ENCODE data around the gene SOWAHC. TPM values are rescaled to one million over a fixed set of nuclear protein-coding genes. Genes with fewer than 3 reads are reported as not detected.
"Not testable (repeated sequence)": the region's sequence is repeated elsewhere in the genome, so short reads cannot be mapped to it uniquely, and the experiment has no call there.

The SOWAHC gene
- total and polyA plus RNA-seq, 8 donors: 1.2 to 5.3 (median 3.1) TPM

GRCh38 chr2:109636317-109636716 lies 22.2 kb downstream of the SOWAHC start:
- no peak overlapping the region for H3K27ac ChIP-seq
- H3K4me1 ChIP-seq: no peaks in the 10 kb centered on the region
- intact Hi-C loops (cut with DNase I): no loop called here
- no peak for FAIRE-seq
- no peak overlapping the region for H3K4me3 ChIP-seq
- no peaks in the 10 kb centered on the region for H3K36me3 ChIP-seq
- TF ChIP-seq CTCF (IDR thresholded peaks at IDR 0.05): no peak
- DNase-seq: no peak
- WGBS, 2 donors: 84 to 96% methylated on average over 1 of the region's 1 CpG
- ATAC-seq: peak in 2 of 4 donors; percentile 49 to 70
- H3K27me3 ChIP-seq: no peaks in the 10 kb centered on the region
- H3K9me3 ChIP-seq: no peaks in the 10 kb centered on the region

DNA sequence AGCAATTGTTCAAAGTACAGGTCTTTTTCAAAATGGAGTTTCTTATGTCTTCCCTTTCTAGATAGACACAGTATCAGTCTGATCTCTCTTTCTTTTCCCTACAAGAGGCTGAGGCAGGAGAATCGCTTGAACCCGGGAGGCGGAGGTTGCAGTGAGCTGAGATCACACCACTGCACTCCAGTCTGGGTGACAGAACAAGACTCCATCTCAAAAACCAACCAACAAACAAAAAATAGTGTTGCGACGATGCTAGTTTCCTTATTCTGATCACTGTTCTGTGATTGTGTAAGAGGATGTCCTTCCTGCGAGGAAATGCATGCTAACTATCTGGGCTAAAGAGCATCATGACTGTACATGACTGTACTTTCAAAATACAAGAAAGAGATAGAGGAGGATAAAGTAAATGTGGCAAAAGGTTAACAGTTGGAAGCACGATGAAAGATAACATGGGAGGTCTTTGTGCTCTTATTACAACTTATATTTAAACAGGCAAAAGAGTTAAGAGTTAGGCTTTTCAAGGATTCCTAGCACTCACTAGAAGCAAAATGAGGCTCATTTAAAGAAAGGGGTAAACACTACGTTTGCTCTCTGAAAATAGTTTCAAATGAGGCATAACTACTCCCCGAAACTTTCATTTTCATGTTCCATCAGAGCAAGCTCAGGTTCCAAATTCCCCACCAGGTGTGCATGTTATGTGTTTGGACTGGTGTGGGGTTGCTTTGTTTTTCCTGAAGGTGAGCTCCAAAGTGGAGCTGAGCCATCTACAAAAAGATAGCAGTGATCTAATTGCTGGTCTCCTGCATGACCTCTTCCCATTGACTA lies 23.8 kb downstream of the SOWAHC start:
- Histone ChIP-seq H3K4me3 (no peak overlapping the region), H3K36me3 (no peaks in the 10 kb centered on the region), H3K27ac (no peak overlapping the region), H3K27me3 (no peaks in the 10 kb centered on the region), H3K4me1 (peaks cover 0 to under 1% (median 0%) of the 10 kb centered on the region in 3 donors), H3K9me3 (no peaks in the 10 kb centered on the region)
- intact Hi-C loops (cut with DNase I): no loop called here
- peak in 2 of 4 donors; percentile 58 to 78 for ATAC-seq
- FAIRE-seq: no peak
- 84 to 86% methylated on average over 9 of the region's 9 CpGs for WGBS, 2 donors
- TF ChIP-seq CTCF (IDR thresholded peaks at IDR 0.05): no peak
- DNase-seq: no peak

DNA sequence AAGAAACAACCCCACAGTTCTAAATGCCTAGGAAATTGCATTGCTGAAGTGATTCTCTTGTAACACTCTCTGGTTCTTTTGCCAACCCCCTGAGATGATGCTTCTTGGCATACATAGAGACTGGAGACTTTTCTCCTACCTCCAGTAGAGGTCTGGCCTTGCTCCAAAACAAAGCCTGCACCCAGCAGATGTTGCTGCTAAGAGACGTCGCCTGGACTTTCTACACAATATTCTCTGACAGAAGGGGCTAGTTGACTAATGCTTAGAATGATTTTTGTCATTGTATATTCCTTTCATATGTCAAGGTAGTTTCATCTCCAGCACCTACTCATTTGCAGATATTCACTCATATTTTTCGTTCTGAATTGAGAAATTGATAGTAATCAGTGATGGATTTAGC lies 24.6 kb downstream of the SOWAHC start:
- DNase-seq: no peak
- Histone ChIP-seq H3K27ac (no peak overlapping the region), H3K27me3 (no peaks in the 10 kb centered on the region), H3K9me3 (no peaks in the 10 kb centered on the region), H3K4me3 (no peak overlapping the region), H3K4me1 (peaks cover 0 to 9% (median 4%) of the 10 kb centered on the region in 3 donors), H3K36me3 (no peaks in the 10 kb centered on the region)
- no peak for TF ChIP-seq CTCF (IDR thresholded peaks at IDR 0.05)
- no peak for FAIRE-seq
- intact Hi-C loops (cut with DNase I): no loop called here
- 20 to 30% methylated on average over 3 of the region's 3 CpGs for WGBS, 2 donors
- peak in 3 of 4 donors; percentile 31 to 61 (median 55) for ATAC-seq

- WGBS, 2 donors: 95 to 98% methylated on average over 9 of the region's 9 CpGs
- DNase-seq; FAIRE-seq; H3K36me3 ChIP-seq; intact Hi-C loops (cut with DNase I); H3K27me3 ChIP-seq; H3K9me3 ChIP-seq; H3K27ac ChIP-seq; ATAC-seq; H3K4me3 ChIP-seq: not testable (repeated sequence)
- H3K4me1 ChIP-seq: peaks cover 5 to 16% (median 15%) of the 10 kb centered on the region in 3 donors
Observed at GRCh38 chr2:109640000-109640399, 25.8 kb downstream of the SOWAHC start.

DNA sequence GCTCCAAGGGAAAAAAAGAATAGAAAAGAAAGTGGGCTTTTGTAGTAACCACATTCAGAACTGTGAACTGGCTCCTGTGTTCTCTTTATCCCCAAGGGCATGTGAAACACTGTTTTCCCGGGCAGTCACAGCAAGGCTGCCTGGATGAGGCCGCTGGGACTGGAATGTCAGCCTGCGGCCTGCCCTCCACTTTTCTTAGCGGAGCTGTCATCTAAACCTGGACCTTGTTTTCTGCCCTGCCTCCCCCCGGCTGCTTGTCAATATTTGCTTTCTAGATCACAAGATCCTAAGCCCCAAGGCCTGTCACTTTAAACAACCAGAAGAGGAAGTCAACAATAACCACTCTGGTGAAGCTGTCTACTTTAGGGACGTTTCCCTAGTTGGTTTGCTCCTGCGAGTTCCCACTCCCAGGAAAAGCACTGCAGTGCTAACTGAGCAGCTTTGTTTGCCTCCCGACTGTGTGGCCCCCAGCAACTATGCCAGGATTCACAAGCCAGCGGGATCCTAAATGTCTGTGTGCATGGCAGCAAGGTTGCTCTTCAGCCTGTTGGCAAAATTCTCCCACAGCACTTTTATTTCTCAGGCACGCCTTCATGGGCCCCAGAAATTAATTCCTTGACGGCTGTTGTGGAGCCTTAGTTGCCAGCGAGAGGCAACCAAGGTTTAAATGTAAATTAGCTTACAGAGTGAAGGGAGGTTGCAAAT lies 30.6 kb downstream of the SOWAHC start:
- Histone ChIP-seq H3K27me3 (no peaks in the 10 kb centered on the region), H3K4me1 (peaks cover 10 to 22% (median 20%) of the 10 kb centered on the region in 3 donors), H3K9me3 (no peaks in the 10 kb centered on the region), H3K36me3 (no peaks in the 10 kb centered on the region), H3K27ac (peak overlapping the region; percentile 55 to 82 (median 64)), H3K4me3 (peak overlapping the region in 1 of 4 donors; percentile 15)
- peak; percentile 93 to 97 (median 94) for ATAC-seq
- no peak for TF ChIP-seq CTCF (IDR thresholded peaks at IDR 0.05)
- FAIRE-seq: no peak
- intact Hi-C loops (cut with DNase I): no loop called here
- WGBS, 2 donors: 11 to 15% methylated on average over 12 of the region's 12 CpGs
- peak; percentile 69 to 87 (median 76) for DNase-seq

Data from pancreas (tissue), 10 donors.